NCI-H2029 treated with DMSO at 0.1 percent for 48 hours (cell line): ENCODE results near the gene ERP29.
"Not testable (repeated sequence)": the region's sequence is repeated elsewhere in the genome, so short reads cannot be mapped to it uniquely, and the experiment has no call there.

Source experiments
- DNase-seq: peaks from one replicate; lab custom pipeline; 2025; lab: John Stamatoyannopoulos, UW

Gene ERP29

GRCh38 chr12:112012775-112013600 is at the start of gene ERP29, which contains the start of gene TMEM116:
TSS of gene ERP29 (plus strand) at chr12:112013426. CDS start at chr12:112013466, 40 bp downstream.
TSS of gene TMEM116 (minus strand) at chr12:112013165. CDS start at chr12:112005270, 7,895 bp downstream.
- DNase-seq, result peak; percentile 87

GRCh38 chr12:111964935-111965334 is 48.3 kb upstream of the ERP29 start:
- DNase-seq, result peak; percentile 79

- no peak for DNase-seq
Observed at GRCh38 chr12:111971800-111972199, 41.4 kb upstream of the ERP29 start.

- DNase-seq, result no peak
Observed at GRCh38 chr12:111975161-111975931, 37.9 kb upstream of the ERP29 start.

GRCh38 chr12:111976291-111976690 is 36.9 kb upstream of the ERP29 start:
- no peak for DNase-seq

GRCh38 chr12:111976860-111977259 is 36.4 kb upstream of the ERP29 start:
- DNase-seq, result no peak

- no peak for DNase-seq
Observed at GRCh38 chr12:111978545-111978944, 34.7 kb upstream of the ERP29 start.

GRCh38 chr12:111980598-111980997 is 32.6 kb upstream of the ERP29 start:
- no peak for DNase-seq

GRCh38 chr12:111981987-111982386 is 31.2 kb upstream of the ERP29 start:
- no peak for DNase-seq

GRCh38 chr12:111984820-111985219 is 28.4 kb upstream of the ERP29 start:
- DNase-seq, result no peak

- no peak for DNase-seq
Observed at GRCh38 chr12:111991535-111991934, 21.7 kb upstream of the ERP29 start.

GRCh38 chr12:111991946-111992345 is 21.3 kb upstream of the ERP29 start:
- no peak for DNase-seq

- DNase-seq, result no peak
Observed at GRCh38 chr12:111992464-111992863, 20.8 kb upstream of the ERP29 start.

GRCh38 chr12:111993292-111994150 is 19.7 kb upstream of the ERP29 start:
- no peak for DNase-seq

- DNase-seq, result not testable (repeated sequence)
Observed at GRCh38 chr12:111994211-111995111, 18.8 kb upstream of the ERP29 start.

GRCh38 chr12:111995782-111996480 is 17.3 kb upstream of the ERP29 start:
- DNase-seq, result no peak

- no peak for DNase-seq
Observed at GRCh38 chr12:111997300-111997699, 15.9 kb upstream of the ERP29 start.

GRCh38 chr12:111998015-111998414 is 15.2 kb upstream of the ERP29 start:
- DNase-seq, result no peak

GRCh38 chr12:111999129-111999528 is 14.1 kb upstream of the ERP29 start:
- not testable (repeated sequence) for DNase-seq

- DNase-seq, result no peak
Observed at GRCh38 chr12:112000820-112001219, 12.4 kb upstream of the ERP29 start.
